MM.1S (cell line): Measurements from ENCODE around the gene FBXL17.

Experiments used
- CTCF ChIP-seq: fragments of 300-600 bp; sonication (generic); IDR thresholded peaks from 2 replicates; pipeline ENCODE4 v1.5.1; 2016; ENCODE audit warnings: antibody characterized with exemption, low read length, mixed read lengths
- EZH2 ChIP-seq: fragments of 300-600 bp; sonication (generic); optimal IDR thresholded peaks from 2 replicates; pipeline ENCODE3; 2017; ENCODE audit warnings: low read depth, mild to moderate bottlenecking, antibody characterized with exemption, low read length, mixed read lengths

- TF ChIP-seq CTCF = no peak
- no peak for TF ChIP-seq EZH2
These were observed 510.9 kb downstream of the FBXL17 start for GRCh38 chr5:107871023-107871422.
